Retinal pigment epithelial cell (primary cell): ENCODE data around the gene PACSIN2.

ENCODE experiments used
- DNase-seq: peaks from one replicate; pipeline ENCODE4 v3.0.0-alpha.2; 2010; ENCODE audit warnings: low read depth
- H3K4me3 ChIP-seq: 2 replicates; pipeline ENCODE4 v1.5.1; 2011; ENCODE audit warnings: mild to moderate bottlenecking, low read length, control low read depth, moderate library complexity
- TF ChIP-seq, protein P1 (sequence below): conservative IDR thresholded peaks from 2 replicates; pipeline ENCODE4 v1.5.1; 2011; ENCODE audit warnings: low read depth, low read length, control low read depth, inconsistent platforms

PACSIN2 gene

DNA sequence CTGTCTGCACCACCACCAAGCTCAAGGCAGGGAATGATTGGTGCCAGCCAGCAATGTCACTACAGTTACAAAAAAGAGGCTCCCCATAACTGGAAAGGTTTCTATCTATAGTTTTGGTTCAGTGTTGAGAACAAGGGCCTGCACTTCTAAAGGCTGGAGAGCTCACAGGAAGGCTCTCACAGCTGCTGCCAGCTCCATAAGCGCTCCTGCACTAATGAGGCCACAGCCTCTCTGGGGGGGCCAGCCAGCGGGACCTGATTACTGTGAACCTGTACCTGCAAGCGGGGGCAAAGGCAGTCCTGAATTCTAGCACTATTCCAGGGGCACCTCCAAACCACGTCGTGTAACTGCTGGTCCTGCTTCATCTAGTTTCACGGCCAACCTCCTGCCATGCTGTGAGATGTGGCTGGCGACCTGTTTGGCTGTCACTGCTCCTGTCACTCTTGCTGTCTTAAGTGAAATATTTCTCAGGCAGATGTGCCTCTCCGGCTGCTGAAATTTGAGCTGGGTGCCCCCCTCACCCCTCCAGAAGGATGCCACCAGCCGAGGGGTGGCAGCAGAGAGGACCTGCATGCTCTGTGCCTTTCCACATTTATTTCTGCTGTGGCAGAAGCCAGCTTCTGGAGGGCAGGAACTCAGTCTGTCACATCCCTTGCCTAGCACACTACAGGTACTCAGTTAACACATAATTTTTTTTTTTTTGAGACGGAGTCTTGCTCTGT is 104.6 kb downstream of the PACSIN2 start:
- no peak overlapping the region for H3K4me3 ChIP-seq
- no peak for DNase-seq
- TF ChIP-seq, protein P1, sequence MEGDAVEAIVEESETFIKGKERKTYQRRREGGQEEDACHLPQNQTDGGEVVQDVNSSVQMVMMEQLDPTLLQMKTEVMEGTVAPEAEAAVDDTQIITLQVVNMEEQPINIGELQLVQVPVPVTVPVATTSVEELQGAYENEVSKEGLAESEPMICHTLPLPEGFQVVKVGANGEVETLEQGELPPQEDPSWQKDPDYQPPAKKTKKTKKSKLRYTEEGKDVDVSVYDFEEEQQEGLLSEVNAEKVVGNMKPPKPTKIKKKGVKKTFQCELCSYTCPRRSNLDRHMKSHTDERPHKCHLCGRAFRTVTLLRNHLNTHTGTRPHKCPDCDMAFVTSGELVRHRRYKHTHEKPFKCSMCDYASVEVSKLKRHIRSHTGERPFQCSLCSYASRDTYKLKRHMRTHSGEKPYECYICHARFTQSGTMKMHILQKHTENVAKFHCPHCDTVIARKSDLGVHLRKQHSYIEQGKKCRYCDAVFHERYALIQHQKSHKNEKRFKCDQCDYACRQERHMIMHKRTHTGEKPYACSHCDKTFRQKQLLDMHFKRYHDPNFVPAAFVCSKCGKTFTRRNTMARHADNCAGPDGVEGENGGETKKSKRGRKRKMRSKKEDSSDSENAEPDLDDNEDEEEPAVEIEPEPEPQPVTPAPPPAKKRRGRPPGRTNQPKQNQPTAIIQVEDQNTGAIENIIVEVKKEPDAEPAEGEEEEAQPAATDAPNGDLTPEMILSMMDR, result no peak

DNA sequence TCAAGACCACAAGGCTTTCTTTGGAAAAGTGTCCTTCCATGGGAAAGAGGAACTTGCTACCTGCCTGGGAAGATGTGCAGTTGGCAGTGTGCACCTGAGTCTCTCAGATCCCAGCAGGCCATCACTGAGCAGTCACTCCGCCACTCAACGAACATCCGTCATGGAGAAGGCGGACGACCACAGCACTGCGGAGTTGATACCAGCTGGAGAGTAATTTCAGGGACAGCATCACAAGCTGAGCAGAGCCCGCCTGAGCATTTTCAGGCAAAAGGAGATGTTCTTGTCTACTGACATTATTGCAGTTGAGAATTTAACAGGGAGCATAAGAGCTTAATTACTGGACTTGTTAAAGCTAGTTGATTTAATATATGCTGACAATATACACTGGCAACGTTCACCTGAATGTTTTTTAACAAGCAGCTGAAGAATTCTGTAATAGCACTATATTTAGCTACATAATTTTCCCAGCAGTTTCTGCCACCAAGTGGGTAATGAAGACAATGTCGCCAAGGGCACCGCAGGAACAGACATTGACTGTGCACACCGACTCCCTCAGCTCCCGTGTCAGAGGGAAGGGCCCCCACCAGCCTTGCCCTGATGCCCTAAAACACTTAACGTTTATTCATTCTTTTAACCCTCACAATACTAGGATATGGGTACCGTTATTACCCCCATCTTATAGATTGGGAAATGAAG is 105.4 kb downstream of the PACSIN2 start:
- no peak overlapping the region for H3K4me3 ChIP-seq
- DNase-seq, result no peak
- TF ChIP-seq, protein P1, result no peak

DNA sequence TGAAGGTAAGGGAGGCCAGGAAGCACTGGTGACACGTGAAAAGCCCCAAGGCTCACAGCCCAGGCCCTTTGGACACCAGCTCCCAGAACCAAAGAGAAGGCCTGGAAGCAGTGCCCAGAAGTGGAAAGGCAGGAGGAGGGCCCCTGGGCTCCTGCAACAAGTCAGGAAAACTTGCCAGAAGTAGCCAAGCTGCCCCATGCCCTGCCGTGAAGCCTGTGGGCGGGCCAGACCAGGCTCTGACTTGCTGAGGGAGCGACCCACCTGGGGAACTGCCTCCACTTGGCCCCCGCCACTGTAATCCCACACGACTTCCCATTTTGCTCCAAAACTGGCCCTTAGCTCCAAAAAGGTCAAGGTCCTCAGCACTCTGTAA is 106.6 kb downstream of the PACSIN2 start:
- no peak for DNase-seq
- no peak overlapping the region for H3K4me3 ChIP-seq
- TF ChIP-seq, protein P1, result no peak

DNA sequence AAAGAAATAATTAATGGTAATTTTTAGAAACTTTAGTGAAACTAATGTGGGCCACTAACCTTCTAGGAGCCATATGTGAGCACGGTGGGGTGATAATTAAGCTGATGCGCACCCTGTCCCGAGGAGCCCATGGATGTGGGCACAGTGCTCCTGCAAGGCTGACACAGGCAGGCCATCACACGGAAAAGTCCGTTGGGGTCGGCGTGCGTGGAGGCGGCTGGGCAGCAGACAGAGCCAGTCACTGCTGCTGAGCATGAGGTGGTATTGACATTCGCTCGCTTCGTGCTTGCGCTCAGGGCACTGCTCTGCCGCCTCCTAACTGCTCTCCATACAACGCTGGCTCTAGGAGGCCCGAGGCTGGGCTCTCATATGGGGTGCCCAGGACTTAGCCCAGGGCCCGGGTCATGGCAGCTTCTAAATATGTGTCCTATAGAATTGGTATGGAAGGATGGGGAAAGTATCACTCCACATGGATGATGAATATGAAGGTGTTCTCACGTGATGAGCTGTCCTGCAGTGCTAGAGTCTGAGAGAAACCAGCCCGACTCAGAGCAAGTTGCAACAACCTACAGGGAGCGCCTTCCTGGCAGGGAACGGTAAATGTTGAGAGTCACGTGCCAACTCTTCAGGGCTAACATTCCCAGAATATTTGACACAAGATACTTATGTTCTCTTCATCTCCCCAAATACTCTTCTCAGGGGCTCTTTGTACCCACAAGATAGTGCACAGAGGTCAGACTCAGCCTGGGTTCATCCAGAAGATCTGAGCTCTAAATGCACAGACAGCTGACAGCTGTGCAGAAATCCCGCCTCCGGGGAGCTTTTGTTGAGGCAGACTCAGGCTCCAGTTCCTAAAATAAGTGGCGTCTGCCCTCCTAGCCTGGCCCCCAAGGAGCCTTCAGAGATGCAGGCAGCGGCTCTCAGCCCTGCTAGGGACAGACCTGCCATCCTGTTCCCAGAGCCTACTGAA is 107.3 kb downstream of the PACSIN2 start:
- DNase-seq, result no peak
- no peak overlapping the region for H3K4me3 ChIP-seq
- TF ChIP-seq, protein P1, result no peak

DNA sequence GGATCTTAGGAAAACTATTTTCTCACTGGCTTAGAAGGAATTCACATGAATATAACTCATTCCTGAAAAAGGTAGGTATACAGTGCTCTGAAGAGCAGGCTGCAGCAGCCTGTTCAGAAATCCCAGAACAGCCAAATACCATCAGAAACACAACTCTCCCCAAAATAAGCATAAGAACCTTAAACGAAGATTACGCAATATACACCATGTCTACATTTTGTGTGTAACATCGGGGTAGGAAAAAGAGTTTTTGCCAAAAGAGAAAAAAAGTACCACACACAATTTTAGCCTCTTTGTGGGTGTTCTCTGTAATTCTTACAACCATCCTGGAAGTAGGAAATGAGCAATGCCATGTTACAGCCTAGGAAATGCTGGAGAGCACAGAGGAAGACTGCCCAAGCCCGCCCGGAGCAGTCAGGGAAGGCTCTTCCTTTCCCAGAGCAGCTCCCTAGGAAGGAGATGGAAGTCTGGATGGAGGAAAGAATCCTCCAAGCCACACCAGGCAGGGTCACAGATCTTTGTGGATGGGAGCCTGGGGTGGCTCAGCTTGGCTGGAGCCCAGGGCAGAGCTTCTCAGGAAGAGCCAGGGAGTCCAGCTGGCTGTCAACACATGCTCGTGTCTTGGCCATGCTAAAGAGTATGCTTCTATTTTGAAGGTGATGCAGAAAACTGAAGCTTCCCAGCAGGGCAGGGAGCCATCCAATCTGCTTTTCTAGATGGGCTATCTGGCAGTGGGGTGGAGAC is 108.2 kb downstream of the PACSIN2 start:
- no peak for DNase-seq
- H3K4me3 ChIP-seq, result no peak overlapping the region
- TF ChIP-seq, protein P1, result no peak

DNA sequence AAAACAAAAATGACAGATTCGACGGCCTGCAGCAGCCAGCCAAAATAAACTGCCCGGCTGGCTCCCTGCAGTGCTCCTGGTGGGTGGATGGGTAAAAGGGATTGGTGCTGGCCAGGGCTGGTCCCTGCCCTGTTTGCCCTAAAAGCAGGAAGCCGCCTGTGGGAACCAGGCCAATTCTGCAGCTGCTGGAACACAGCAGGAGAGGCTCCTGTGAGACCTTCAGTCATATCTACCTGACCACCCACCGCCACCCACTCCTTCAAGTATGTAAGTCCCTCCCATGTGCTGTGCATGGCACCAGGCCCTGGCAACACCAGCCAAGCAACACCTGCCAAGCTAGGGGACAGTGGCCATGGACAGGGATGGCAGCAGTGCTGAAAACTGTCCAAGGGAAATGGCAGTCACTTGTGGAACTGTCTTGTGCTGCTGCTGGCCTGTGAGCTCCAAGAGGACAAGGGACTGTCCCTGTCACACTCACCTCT is 109.2 kb downstream of the PACSIN2 start:
- TF ChIP-seq, protein P1, result no peak
- no peak overlapping the region for H3K4me3 ChIP-seq
- no peak for DNase-seq
